ENCODE measurements around the gene FAM8A1. TPM values are rescaled to one million over a fixed set of nuclear protein-coding genes. Genes with fewer than 3 reads are reported as not detected.

Gene FAM8A1
- 7.8 and 10.1 TPM in 2 replicates for total RNA-seq

DNA sequence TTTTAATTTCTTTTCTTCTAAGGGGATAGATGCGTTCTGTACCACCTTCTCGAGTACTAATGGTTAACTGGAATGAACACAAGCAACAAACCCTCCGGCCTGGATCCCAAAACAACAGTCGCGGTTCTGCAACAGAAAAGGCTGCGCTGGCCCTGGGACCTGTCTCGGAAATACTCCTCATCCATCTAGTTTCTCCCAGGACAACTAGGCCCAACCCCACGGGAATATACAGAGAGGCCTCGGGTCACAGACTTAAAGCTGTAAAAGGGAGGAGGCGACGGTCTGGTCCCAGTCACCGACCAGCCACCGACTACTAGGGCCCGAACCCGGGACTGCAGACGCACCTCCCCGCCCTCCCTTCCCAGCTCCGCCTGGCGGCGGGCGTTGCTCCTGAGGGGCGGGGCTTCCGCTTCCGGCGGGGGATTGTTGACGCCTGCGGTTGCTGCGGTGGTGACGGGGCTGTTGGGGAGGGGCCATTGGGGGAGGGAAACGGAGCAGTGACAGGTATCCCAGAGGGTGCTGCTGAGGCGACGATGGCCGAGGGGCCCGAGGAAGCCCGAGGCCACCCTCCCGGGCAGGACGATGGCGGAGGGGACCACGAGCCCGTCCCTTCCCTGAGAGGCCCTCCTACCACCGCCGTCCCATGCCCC is at the start of gene FAM8A1:
TSS of gene FAM8A1 (plus strand) at position 426 of the 650 bp plus-strand sequence. CDS start at position 534, 108 bp downstream.

Other genes with a start within 250 kb of the FAM8A1 start
- gene CAP2, start 206.7 kb upstream of the FAM8A1 start, total RNA-seq: 2.6 and 4.2 TPM in 2 replicates
- gene NUP153, start 106.6 kb downstream of the FAM8A1 start, total RNA-seq: 16.4 and 36.6 TPM in 2 replicates

Measured in bladder microvascular endothelial cell (primary cell).